Activated CD4-positive, alpha-beta memory T cell treated with anti-CD3 and anti-CD28 coated beads for 36 hours (primary cell): ENCODE results near the gene STAT5A. TPM values are rescaled to one million over a fixed set of nuclear protein-coding genes. Genes with fewer than 3 reads are reported as not detected.
"Not testable (repeated sequence)": the region's sequence is repeated elsewhere in the genome, so short reads cannot be mapped to it uniquely, and the experiment has no call there.

Experiments
- CTCF ChIA-PET: fragments of 350-600 bp; sonication (Branson Sonifier 250); formaldehyde crosslinking; loops from one replicate; lab custom pipeline; 2021; ENCODE audit warnings: antibody characterized with exemption, inconsistent platforms; lab: Charles Lee
- POLR2A ChIA-PET: fragments of 350-600 bp; sonication (Branson Sonifier 250); formaldehyde crosslinking; loops from one replicate; lab custom pipeline; 2021; ENCODE audit warnings: antibody characterized with exemption; lab: Charles Lee
- DNase-seq: peaks from one replicate; pipeline ENCODE4 v3.0.0-alpha.2; 2020
- H3K27ac Mint-ChIP-seq: one replicate; pipeline ENCODE4 v1.8.0; 2021; ENCODE audit warnings: mixed read lengths
- H3K27me3 Mint-ChIP-seq: one replicate; pipeline ENCODE4 v1.8.0; 2021; ENCODE audit warnings: mixed read lengths
- H3K36me3 Mint-ChIP-seq: one replicate; pipeline ENCODE4 v1.8.0; 2021; ENCODE audit warnings: mixed read lengths
- H3K4me1 Mint-ChIP-seq: one replicate; pipeline ENCODE4 v1.8.0; 2021; ENCODE audit warnings: low read depth, mixed read lengths
- H3K4me3 Mint-ChIP-seq: one replicate; pipeline ENCODE4 v1.8.0; 2021; ENCODE audit warnings: mild to moderate bottlenecking, mixed read lengths
- H3K9me3 Mint-ChIP-seq: one replicate; pipeline ENCODE4 v1.8.0; 2021; ENCODE audit warnings: mixed read lengths
- intact Hi-C: fragments of 100-400 bp; cut with micrococcal nuclease; formaldehyde crosslinking; loops from one replicate; pipeline ENCODE4 v1.15.1; 2023
- total RNA-seq, 2 experiments: library from RNA; stranded (reverse); gene quantifications; one replicate each; pipeline ENCODE4 v1.2.3, GENCODE V29; 2021

STAT5A gene
- total RNA-seq, 2 experiments from 2014 or later: 211 to 215 TPM

DNA sequence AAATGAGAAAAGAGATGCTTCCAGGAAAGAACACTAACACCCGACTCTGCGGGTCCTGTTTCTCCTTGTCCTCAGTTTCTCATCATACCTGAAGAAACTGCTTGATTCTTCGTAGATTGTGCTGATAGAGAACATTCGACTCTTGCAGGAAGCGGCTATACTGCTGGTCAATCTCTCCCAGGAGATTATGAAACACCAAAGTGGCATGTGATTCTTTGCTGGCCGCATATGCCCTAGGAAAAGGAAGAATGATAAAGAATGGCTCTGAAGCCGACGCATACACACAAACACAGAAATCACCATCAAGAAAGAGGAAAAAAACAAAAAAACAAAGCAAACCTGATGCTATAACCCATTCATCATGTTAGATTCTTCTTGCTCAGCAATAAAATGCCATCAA lies 58.2 kb downstream of the STAT5A start:
- H3K4me1 Mint-ChIP-seq: peaks cover 57% of the 10 kb centered on the region
- no peaks in the 10 kb centered on the region for H3K27me3 Mint-ChIP-seq
- ChIA-PET CTCF (no interaction called here), POLR2A (no interaction called here)
- no peaks in the 10 kb centered on the region for H3K9me3 Mint-ChIP-seq
- intact Hi-C loops: no loop called here
- peaks cover 57% of the 10 kb centered on the region for H3K36me3 Mint-ChIP-seq
- DNase-seq: no peak
- no peak overlapping the region for H3K27ac Mint-ChIP-seq
- no peak overlapping the region for H3K4me3 Mint-ChIP-seq

DNA sequence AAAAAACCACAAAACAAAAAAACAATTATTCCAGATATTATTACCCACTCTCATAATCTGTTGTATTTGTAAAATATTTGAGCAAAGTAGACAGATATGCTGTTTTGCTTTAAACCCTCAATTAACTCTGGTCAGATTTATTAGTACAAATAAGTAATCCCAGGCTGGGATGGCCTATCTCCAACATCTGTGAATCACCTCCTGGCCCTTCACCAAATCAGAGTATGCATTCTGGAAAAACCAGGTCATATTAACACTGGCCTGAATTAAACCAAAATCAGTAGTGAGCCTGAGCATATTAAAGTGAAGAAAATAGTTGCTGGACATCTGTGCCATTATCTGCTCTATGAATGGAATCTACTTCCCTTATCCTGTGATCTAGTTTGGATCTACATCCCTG lies 58.9 kb downstream of the STAT5A start:
- ChIA-PET CTCF (no interaction called here), POLR2A (no interaction called here)
- intact Hi-C loops: no loop called here
- Mint-ChIP-seq H3K9me3 (no peaks in the 10 kb centered on the region), H3K4me1 (peaks cover 50% of the 10 kb centered on the region), H3K27me3 (no peaks in the 10 kb centered on the region), H3K36me3 (peaks cover 52% of the 10 kb centered on the region), H3K4me3 (no peak overlapping the region), H3K27ac (peak overlapping the region; percentile 61)
- DNase-seq: no peak

GRCh38 chr17:42347606-42348005 lies 59.3 kb downstream of the STAT5A start:
- Mint-ChIP-seq H3K4me3 (no peak overlapping the region), H3K36me3 (peaks cover 48% of the 10 kb centered on the region), H3K9me3 (no peaks in the 10 kb centered on the region), H3K27ac (peak overlapping the region; percentile 61), H3K4me1 (peaks cover 50% of the 10 kb centered on the region), H3K27me3 (no peaks in the 10 kb centered on the region)
- CTCF ChIA-PET: interaction anchor here (1.2 to 1.8 kb wide), 2 partner anchors 24 to 55 kb away, joined by 3 to 4 read pairs; no protein-coding TSS in a partner anchor
- DNase-seq: no peak
- intact Hi-C loops: no loop called here
- POLR2A ChIA-PET: no interaction called here

GRCh38 chr17:42348104-42348503 lies 59.8 kb downstream of the STAT5A start:
- Mint-ChIP-seq H3K4me3 (no peak overlapping the region), H3K4me1 (peaks cover 46% of the 10 kb centered on the region), H3K27me3 (no peaks in the 10 kb centered on the region), H3K36me3 (peaks cover 43% of the 10 kb centered on the region), H3K9me3 (no peaks in the 10 kb centered on the region), H3K27ac (peak overlapping the region; percentile 21)
- DNase-seq: no peak
- POLR2A ChIA-PET: no interaction called here
- intact Hi-C loops: no loop called here
- CTCF ChIA-PET: interaction anchor here (0.5 to 1.8 kb wide), 3 partner anchors 15 to 55 kb away, joined by 3 to 4 read pairs (median 4); no protein-coding TSS in a partner anchor

- H3K27ac Mint-ChIP-seq: peak overlapping the region; percentile 58
- peaks cover 2% of the 10 kb centered on the region for H3K36me3 Mint-ChIP-seq
- POLR2A ChIA-PET: interaction anchor here (1.4 to 1.5 kb wide), 2 partner anchors 12 to 33 kb away, joined by 3 to 5 read pairs; partner anchors contain the start of gene STAT3
- intact Hi-C loops: no loop called here
- H3K4me3 Mint-ChIP-seq: no peak overlapping the region
- CTCF ChIA-PET: no interaction called here
- no peaks in the 10 kb centered on the region for H3K9me3 Mint-ChIP-seq
- H3K27me3 Mint-ChIP-seq: no peaks in the 10 kb centered on the region
- DNase-seq: no peak
- H3K4me1 Mint-ChIP-seq: peaks cover 43% of the 10 kb centered on the region
These were observed 66.9 kb downstream of the STAT5A start for GRCh38 chr17:42354956-42355843.

GRCh38 chr17:42358434-42358833 lies 70.1 kb downstream of the STAT5A start:
- Mint-ChIP-seq H3K27ac (no peak overlapping the region), H3K4me3 (no peak overlapping the region), H3K36me3 (peaks cover 18% of the 10 kb centered on the region), H3K27me3 (no peaks in the 10 kb centered on the region), H3K4me1 (peaks cover 64% of the 10 kb centered on the region), H3K9me3 (no peaks in the 10 kb centered on the region)
- intact Hi-C loops: no loop called here
- DNase-seq: no peak
- ChIA-PET POLR2A (interaction anchor here (1.0 to 1.5 kb wide), 2 partner anchors 20 to 30 kb away, joined by 3 to 8 read pairs; partner anchors contain the start of gene STAT3), CTCF (interaction anchor here (0.9 to 1.6 kb wide), 3 partner anchors 8 to 46 kb away, joined by 3 to 6 read pairs (median 4); no protein-coding TSS in a partner anchor)

GRCh38 chr17:42359133-42359532 lies 70.8 kb downstream of the STAT5A start:
- ChIA-PET CTCF (interaction anchor here (1.2 to 1.6 kb wide), 2 partner anchors 44 to 47 kb away, joined by 4 to 6 read pairs; no protein-coding TSS in a partner anchor), POLR2A (interaction anchor here (1.5 kb wide), 1 partner anchor 29 kb away, joined by 8 read pairs; the partner anchor contains the start of gene STAT3)
- H3K9me3 Mint-ChIP-seq: no peaks in the 10 kb centered on the region
- no peak overlapping the region for H3K4me3 Mint-ChIP-seq
- no peak overlapping the region for H3K27ac Mint-ChIP-seq
- intact Hi-C loops: no loop called here
- H3K36me3 Mint-ChIP-seq: peaks cover 24% of the 10 kb centered on the region
- H3K4me1 Mint-ChIP-seq: peaks cover 68% of the 10 kb centered on the region
- H3K27me3 Mint-ChIP-seq: no peaks in the 10 kb centered on the region
- DNase-seq: no peak

GRCh38 chr17:42360388-42360787 lies 72.1 kb downstream of the STAT5A start:
- H3K36me3 Mint-ChIP-seq: peaks cover 32% of the 10 kb centered on the region
- intact Hi-C loops, H3K4me3 Mint-ChIP-seq, POLR2A ChIA-PET, H3K27me3 Mint-ChIP-seq, H3K9me3 Mint-ChIP-seq, DNase-seq, H3K27ac Mint-ChIP-seq: not testable (repeated sequence)
- CTCF ChIA-PET: interaction anchor here (0.6 to 1.4 kb wide), 3 partner anchors 16 to 176 kb away, joined by 3 to 6 read pairs (median 3); partner anchors contain the start of gene NAGLU
- H3K4me1 Mint-ChIP-seq: peaks cover 71% of the 10 kb centered on the region

Other genes with a start within 250 kb of the STAT5A start
- gene C17orf113, start 237.9 kb upstream of the STAT5A start, total RNA-seq: under 1 TPM; 0.15 to 0.26 TPM
- under 1 TPM in 1 of 2 experiments, not detected in 1; 0.10 TPM for gene ZNF385C, start 190.0 kb upstream of the STAT5A start, total RNA-seq
- 10 to 100 TPM; 38.1 to 38.4 TPM for gene DHX58, start 175.8 kb upstream of the STAT5A start, total RNA-seq
- 10 to 100 TPM; 38.6 to 41.0 TPM for gene KAT2A, start 167.1 kb upstream of the STAT5A start, total RNA-seq
- not detected for gene HSPB9, start 165.7 kb upstream of the STAT5A start, total RNA-seq
- gene RAB5C, start 133.5 kb upstream of the STAT5A start, total RNA-seq: 10 to 100 TPM; 47.8 to 52.4 TPM
- under 1 TPM; 0.39 to 0.40 TPM for gene KCNH4, start 107.4 kb upstream of the STAT5A start, total RNA-seq
- not detected for gene HCRT, start 103.0 kb upstream of the STAT5A start, total RNA-seq
- 10 to 100 TPM; 13.1 to 13.5 TPM for gene GHDC, start 94.0 kb upstream of the STAT5A start, total RNA-seq
- gene STAT5B, start 12.1 kb upstream of the STAT5A start, total RNA-seq: 100 to 1,000 TPM; 192 to 195 TPM
- gene STAT3, start 99.9 kb downstream of the STAT5A start, total RNA-seq: 100 to 1,000 TPM; 194 to 198 TPM
- gene CAVIN1, start 134.8 kb downstream of the STAT5A start, total RNA-seq: 1 to 10 TPM; 2.5 to 2.9 TPM
- gene ATP6V0A1, start 170.4 kb downstream of the STAT5A start, total RNA-seq: 10 to 100 TPM; 12.0 to 13.2 TPM
- gene NAGLU, start 247.7 kb downstream of the STAT5A start, total RNA-seq: 10 to 100 TPM; 12.2 to 13.9 TPM